NCI-H226 (cell line): Measurements from ENCODE around the gene LAMC3.
"Not testable (repeated sequence)": the region's sequence is repeated elsewhere in the genome, so short reads cannot be mapped to it uniquely, and the experiment has no call there.

ENCODE experiments used
- DNase-seq: peaks from one replicate; pipeline ENCODE4 v3.0.0-alpha.2; 2015

Gene LAMC3

DNA sequence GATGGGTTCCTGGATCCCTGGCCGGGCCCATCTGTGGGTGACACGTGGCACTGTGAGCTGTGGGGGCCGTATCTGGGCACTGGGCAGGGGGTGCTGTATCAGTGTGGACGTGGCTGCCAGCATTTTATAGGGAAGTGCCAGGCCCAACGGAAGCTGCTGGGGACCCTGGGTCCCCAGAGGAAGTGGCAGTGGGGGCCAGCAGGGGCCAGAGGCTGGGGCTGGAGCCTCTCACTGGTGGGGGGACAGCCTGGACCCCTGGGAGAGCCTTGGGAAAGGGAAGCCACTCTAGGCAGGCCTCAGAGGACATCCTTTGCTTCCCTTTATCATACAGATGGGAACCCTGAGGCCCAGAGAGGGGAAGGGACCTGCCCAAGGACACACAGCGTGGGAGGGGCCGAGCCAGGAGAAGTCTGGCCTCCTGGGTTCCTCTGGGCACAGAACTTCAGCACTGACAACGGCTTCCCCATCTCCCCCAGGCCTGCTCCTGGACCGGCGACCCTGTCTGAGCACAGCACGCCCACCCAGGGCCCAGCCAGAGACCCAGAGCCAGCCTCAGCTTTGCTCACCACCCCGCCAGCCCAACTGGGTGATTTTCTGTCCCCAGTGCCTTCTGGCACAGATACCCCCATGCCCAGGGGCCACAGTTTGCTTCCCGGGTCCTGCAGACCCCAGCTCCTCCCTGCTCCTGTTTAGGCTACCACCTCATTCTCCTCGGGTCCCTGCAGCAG is 15.5 kb upstream of the LAMC3 start:
- DNase-seq: no peak

DNA sequence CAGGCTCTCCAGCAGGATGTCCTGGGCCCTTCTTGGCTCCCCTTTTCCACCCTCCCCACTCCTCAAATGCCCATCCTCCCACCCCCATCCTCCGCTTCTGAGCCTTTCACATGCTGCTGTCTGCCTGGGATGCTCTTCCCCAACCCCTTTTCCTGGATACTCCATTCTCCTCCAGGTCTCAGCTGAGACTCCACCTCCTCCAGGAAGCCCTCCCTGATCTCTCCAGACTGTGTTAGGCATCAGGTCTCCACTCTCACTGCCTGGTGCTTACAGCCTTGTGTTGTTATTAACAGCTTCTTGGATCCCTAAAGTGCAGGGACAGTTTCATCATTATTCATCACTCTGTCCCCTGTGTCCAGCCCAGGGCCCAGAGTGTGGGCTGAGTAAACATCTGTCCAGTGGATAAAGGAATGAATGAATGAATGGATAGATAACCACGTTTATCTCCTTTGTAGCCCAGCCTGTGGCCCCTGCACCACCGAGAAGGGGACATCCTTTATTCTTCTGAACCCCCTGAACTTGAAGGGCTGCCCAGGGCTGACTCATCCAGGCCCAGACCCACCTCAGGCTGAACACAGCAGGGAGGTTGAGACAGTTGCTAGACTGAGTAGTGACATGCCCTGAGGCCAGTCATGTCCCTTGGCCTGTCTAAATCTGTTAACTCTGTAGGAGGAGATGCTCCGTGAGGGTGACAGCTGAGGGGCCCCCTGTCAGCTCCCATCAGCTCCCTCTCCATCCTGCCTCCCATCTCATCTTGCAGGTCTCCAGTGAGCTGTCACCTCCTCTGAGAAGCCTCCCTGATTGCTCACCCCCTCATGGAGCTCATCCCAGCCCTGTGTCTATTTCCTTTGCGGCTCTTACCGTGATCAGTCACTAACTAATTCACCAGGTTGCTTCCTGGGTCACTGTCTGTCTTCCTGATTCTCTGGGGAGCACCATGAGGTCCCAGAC is 14.6 kb upstream of the LAMC3 start:
- DNase-seq: no peak

DNA sequence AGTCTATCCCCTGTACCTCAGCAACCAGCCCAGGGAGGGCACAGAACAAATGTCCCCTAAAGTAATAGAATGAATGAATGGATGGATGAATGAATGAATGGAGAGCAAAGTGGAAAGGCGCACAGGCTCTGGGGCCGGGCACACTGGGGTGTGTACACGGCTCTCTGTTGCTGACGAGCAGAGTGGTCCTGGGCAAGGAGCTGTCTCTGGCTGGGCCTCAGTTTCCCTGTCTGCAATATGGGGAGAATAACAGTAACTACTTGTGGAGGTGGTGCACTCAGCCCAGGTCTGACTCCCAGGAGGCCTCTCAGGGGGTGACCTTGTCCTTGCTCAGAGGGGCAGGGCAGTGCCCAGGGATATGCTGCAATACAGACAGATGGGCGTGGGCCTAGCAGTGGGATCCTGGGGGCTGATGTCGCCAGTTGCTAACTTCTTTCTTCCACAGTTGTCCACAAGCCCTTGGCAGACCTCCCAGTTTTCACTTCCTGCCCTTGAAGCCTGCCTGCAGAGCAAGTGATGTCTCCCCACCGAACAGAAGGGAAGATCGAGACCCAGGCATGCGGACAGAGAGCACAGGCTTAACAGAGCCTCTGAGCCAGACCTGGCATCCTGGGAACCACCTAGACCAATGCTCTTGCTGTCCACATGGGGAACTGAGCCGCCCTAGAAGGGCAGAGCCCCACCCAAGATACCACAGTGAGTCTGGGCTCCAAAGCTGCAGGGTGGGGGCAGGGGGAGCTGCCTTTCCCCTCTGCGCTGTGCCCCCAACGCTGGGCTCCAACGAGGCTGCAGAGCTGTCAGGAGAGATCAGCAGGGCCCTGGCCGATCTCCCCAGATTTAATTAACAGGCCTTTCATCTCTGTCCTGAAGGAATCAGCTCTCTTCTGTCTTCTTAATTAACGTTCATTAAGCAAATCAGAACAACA is 13.6 kb upstream of the LAMC3 start:
- peak; percentile 59 for DNase-seq

DNA sequence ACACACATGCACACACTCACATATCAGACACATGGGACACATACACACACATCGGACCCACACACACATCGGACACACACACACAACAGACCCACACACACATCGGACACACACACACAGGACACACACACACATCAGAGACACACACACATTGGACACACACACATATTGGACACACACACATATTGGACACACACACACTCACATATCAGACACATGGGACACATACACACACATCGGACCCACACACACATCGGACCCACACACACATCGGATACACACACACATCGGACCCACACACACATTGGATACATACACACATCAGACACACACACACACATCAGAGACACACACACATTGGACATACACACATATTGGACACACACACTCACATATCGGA is 12.8 kb upstream of the LAMC3 start:
- DNase-seq: no peak

DNA sequence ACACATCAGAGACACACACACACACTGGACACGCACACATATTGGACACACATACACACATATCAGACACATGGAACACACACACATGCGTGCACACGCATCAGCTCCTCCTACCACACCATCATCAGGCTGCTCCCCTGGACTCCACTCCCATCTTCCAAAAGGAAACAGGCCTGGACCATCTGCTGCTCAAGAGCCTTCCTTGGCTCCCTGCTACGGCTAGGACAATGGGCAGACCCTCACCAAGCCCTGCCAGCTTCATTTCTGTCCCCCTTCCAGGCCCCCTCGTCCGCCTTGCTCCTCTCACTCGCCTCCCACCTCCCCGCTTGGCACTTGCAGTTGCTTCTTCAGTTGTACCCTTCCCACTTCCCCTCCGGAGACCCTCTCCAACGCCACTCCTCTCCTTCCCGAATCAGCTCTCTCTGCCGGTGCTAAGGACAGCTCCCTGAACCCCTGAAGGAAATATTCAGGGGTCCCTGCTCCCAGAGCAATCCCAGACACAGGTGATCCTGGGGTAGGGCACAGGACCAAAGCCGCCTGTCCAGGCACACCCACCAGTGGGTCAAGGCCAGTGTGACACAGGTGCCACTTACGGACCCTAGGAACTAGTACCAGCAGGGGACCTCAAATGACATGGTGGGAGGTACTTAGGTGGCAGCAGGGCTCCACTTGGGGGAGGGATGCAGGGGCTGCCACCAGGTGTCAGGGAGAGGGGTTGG is 12.1 kb upstream of the LAMC3 start:
- DNase-seq: no peak

DNA sequence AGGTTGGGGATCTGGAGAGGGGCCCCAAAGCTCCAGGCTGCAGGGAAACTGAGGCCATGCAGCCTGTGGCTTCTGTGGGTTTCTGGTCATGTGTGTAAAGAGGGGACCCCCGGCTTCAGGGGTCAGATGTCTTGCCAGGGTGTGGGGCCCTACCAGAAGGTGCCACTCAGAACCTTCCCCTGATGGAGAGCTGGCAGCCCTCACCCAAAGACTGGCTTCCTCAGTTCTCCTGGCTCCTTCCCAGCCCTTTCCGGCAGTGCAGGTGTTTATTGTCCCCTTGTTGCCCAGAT is 11.6 kb upstream of the LAMC3 start:
- no peak for DNase-seq

DNA sequence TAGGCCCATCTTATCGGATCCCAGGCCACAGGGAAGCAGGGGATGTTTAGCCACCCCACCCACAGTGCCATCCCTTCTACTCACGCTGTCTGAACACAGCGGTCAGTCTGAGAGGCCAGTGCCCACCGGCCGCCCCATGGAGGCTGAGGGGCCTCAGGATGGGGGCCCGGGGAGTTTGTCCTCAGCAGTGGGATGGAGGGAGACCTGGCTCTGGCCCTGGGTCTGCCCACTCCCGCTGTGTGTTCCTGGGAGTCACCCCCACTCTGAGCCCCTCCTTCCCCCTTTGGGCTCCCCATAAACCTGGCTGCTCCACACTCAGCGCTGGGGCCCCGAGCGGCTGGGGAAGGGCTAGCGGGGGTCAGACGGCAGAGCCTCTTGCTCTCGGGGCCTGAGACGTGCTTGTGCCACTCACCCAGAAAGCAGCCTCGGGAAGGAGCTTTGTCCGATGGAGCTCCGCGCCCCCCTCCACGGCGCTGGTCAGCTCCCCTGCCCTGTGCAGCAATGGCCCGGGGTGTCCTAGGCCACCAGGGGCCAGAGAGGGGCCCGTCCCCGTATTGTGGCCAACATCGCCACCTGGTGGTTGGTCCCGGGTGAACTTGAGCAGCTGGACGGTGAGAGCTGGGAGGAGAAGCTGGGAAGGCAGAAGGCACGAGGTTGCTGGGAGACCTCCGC is 10.9 kb upstream of the LAMC3 start:
- peak; percentile 33 for DNase-seq

DNA sequence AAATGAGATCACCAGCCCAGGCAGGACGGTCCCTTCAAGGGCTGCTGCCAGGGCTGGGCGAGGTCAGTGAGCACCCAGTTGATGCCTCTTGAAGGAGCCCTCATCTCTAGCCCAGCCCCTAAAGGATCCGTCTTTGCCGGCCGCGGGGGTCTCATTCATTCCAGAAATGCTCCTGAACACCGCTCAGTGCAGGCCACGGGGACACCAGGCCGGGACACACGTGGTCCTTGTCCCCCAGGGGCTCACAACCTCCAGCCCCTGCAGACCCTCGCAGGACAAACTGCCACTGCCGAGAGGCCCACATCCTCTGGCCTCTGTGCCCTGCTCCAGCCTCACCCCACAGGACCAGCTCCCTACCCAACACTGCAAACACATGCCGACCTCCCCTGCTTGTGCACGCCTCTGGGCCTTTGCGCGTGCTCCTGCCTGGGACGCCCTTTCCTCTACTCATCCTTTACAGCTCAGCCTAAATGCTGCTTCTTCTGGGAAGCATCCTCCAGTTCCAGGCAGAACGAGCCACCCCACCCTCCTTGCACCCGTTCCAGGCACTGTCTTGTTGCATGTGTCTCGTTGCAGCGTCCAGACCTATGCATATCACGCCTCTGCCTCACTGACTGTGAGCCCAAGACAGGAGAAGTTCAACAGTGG is 10.3 kb upstream of the LAMC3 start:
- DNase-seq: no peak

DNA sequence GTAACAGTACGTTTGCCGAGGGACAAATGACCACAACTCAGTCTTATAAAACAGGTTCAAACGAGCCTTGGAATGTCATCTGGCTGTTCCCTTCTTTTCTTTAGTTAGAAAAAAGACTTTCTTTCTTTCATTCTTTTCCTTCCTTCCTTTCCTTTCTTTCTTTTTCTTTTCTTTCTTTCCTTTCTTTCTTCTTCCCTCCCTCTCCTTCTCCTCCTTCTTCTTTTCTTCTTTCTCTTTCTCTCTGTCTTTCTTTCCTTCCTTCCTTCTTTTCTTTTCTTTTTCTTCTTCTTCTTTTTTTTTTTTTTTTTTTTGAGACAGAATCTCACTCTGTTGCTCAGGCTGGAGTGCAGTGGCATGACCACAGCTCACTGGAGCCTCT is 9.7 kb upstream of the LAMC3 start:
- no peak for DNase-seq

DNA sequence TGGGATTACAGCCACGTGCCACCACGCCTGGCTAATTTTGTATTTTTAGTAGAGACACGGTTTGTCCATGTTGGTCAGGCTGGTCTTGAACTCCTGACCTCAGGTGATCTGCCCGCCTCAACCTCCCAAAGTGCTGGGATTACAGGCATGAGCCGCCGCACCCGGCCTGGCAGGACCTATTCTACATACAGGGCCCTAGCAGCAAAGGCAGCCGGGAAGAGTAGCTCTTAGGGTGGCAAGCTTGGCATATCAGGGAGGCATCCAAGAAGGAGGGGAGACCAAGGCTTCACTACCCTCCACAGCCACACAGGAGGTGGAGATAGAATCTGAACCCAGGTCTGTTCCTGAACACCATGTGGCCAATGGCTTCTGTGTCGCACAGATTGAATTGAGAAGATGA is 8.4 kb upstream of the LAMC3 start:
- not testable (repeated sequence) for DNase-seq

DNA sequence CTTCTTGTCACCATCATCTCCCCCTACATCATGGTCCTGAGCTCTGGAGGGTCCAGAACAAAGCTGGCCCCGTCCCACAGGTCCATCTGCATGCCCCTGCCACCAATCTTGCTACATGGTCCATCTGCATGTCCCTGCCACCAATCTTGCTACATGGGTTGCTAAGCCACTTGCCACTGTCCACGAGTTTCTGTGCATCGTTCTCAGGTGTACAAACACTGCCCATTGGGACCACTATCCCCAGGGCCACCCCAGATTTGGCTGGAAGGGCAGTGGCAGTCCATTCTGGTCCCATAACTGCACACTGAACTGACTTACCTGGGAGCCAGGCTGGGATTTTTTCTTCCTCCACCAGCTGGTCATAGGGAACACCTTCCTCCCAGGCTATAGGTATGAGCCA is 8.0 kb upstream of the LAMC3 start:
- DNase-seq: no peak

DNA sequence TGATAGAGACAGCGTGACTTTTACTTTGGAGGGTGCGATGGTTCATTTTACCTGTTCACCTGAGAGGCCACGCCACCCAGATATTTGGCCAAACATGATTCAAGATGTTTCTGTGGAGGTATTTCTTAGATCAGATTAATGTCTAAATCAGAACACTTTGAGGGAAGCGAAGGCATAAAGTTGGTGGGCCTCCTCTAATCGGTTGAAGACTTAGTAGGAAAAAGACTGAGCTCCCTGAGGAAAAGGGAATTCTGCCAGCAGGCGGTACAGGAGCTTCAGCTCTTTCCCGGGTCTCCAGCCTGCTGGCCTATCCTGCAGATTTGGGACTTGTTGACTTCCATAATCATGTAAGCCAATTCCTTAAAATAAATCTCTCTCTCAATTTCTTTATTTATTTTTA is 7.0 kb upstream of the LAMC3 start:
- no peak for DNase-seq

DNA sequence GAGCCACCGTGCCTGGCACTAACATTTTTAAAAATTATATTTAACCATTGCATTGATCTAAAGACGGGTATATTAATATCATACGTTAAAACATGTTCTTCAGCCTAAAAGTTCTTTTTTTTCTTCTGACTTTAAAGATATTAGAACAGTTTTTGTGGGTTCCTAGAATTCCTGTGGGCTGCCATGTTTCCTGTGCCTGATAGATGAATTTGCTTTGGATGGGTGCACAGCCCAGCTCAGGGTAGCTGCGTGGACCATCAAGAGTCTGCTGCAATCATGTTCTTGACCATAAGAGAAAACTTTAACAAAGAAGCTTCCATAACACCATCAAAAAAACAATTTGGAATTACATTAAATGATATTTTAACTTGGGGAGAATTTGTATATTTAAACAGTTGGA is 2.4 kb upstream of the LAMC3 start:
- no peak for DNase-seq

DNA sequence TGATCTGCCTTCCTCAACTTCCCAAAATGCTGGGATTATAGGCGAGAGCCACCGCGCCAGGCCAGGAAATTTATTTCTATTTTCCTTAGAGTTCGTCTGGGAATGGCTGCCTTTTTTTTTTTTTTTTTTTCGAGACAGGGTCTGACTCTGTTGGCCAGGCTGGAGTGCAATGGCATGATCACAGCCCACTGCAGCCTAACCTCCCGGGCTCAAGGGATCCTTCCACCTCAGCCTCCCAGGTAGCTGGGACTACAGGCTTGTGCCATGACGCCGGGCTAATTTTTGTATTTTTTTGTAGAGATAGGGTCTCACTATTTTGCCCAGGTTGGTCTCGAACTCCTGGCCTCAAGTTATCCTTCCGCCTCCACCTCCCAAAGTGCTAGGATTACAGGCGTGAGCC is 888 bp upstream of the LAMC3 start:
- no peak for DNase-seq

DNA sequence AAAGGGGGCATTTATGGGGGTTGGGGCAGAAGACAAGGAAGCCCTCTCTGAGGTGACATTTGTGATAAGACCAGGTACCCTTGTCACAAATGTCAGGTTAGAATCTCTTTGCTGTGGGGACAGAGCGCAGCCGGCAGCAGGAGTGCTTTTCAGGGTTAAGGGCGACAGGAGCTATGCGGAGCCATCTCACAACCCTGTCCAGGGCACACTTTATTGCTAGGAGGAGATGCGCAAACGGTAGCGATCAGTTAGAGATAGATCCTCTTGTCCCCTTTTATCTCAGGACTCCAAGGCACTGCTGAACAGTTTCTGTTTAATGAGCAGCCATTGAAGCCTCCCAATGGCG is 438 bp upstream of the LAMC3 start:
- no peak for DNase-seq

DNA sequence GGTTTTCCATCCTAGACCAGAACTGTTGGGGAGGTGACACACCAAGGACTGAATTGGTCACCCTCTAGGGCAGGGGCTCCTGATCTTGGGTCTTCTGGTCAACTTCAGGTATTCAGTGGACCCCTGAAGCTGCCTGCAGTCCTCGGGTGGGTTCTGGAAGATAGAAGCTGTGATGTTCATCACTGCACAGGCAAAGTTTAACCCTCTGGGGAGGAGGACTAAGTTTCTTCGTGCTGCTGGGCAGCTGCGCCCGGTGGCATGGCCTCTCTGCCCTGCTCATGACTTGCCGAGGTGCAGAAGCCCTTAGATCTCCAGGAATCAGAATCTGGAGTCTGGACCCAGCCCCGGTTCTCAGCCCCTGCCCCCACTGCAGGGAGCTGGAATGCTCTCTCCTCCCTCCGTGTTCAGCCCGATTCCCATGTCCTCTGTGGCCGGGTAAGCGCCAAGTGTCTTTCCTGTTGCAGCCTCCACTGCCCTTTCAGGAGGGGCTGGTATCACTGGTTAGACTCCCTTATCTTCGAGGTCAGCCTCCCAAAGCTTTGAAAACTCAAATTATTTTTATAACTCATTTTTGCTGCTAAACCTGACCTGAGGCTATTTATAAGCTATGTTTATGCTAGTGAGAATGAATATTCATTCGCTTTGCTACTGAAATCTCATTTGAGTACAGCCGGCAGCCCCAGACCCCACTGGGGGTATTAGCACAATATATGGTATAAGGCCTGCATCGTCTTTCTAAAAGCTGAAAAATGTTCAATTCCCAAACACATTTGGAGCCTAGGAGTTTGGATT is 1.7 kb downstream of the LAMC3 start:
- no peak for DNase-seq

DNA sequence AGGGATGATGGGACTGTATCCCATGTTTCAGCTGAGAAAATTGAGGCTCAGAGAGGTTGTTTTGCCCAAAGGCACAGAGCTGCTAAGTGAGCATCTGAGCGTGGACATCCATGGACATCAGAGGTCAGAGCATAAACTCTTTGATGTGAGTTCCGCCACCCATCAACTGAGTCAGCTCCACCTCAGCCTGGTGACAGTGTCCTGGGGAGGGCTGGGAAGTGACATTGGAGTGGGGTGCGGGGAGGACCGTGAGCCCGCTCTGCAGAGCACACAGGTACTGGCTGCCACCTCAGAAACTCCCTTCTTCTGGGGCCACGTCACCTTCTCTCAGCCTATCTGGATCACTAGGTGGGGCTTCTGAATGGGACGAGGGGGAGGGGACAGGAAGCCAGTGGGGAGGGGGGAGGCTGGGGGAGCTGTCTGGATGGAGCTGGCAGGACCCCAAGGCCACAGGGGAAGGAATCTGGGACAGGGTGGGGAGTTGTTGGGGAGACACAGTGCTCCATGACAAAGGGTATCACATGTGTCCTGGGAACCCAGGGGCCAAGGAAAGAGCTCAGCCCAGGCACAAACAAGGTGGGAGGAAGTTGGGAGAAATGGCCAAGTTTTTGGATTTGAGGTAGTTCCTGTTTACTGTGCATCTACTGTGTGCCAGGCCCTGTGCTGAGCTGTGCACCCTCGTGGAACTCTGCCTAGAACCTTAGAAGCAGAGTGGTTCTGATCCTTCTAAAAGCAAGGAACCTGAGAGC is 2.5 kb downstream of the LAMC3 start:
- DNase-seq: no peak

DNA sequence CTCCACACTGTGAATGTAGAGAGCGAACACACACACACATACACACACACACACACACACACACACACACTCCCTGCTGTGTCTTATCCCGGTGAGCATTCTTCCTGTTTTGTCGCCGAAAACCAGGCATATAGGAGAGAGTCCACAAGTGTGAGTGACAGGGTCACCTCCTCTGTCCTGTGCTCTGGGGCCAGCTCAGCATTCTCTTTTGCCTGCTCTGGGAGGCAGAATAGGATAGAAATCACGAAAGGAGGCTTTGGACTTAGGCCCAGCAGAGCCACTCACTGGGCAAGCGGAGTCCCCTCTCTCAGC is 3.0 kb downstream of the LAMC3 start:
- DNase-seq: no peak

DNA sequence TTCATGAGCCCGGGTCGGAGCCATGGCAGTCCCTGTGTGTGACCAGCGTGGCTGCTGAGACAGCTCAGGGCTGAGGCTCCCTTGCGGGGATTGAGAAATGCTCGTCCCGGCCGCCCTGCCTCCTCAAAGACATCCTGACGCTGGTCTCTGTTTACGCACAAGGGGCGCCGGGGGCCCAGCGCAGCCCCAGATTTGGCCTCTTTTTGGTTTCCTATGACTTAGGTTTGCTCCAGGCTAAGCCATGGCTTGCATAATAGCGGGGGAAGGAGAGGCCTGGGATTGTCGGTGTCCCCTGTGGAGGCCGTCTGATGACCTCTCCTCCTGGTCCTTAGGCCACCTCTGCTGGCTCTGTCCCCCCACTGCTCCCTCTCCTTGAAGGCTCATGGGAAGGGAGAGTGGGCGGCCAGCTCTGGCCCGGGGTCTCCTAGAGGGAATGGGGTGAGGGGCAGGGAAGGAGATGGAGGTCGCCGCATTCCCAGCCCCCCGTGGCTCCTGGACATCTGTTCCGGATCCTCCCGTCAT is 3.5 kb downstream of the LAMC3 start:
- DNase-seq: no peak
